ENCODE data around the gene LZTS2.

Gene LZTS2

GRCh38 chr10:101013365-101013825 is 13.8 kb downstream of the LZTS2 start:
- TF ChIP-seq CTCF (IDR thresholded peaks at IDR 0.05; ENCODE audit: low read depth, low read length): no peak

GRCh38 chr10:101014230-101014884 is 14.7 kb downstream of the LZTS2 start:
- TF ChIP-seq CTCF (IDR thresholded peaks at IDR 0.05; ENCODE audit: low read depth, low read length): peak; percentile 98
- no peak overlapping the region for H3K4me3 ChIP-seq (ENCODE audit: low read depth, low read length)

More at GRCh38 chr10:101013365-101013825, 13.8 kb downstream of the LZTS2 start:
- no peak overlapping the region for H3K4me3 ChIP-seq (ENCODE audit: low read depth, low read length)

GRCh38 chr10:101014966-101015581 is 15.5 kb downstream of the LZTS2 start:
- no peak for TF ChIP-seq CTCF (IDR thresholded peaks at IDR 0.05; ENCODE audit: low read depth, low read length)
- H3K4me3 ChIP-seq (ENCODE audit: low read depth, low read length): no peak overlapping the region

GRCh38 chr10:101015582-101015973 is 16.0 kb downstream of the LZTS2 start:
- TF ChIP-seq CTCF (IDR thresholded peaks at IDR 0.05; ENCODE audit: low read depth, low read length): no peak
- H3K4me3 ChIP-seq (ENCODE audit: low read depth, low read length): no peak overlapping the region

GRCh38 chr10:101016814-101017213 is 17.2 kb downstream of the LZTS2 start:
- no peak overlapping the region for H3K4me3 ChIP-seq (ENCODE audit: low read depth, low read length)
- TF ChIP-seq CTCF (IDR thresholded peaks at IDR 0.05; ENCODE audit: low read depth, low read length): no peak

- no peak overlapping the region for H3K4me3 ChIP-seq (ENCODE audit: low read depth, low read length)
- TF ChIP-seq CTCF (IDR thresholded peaks at IDR 0.05; ENCODE audit: low read depth, low read length): no peak
These were observed 18.6 kb downstream of the LZTS2 start for GRCh38 chr10:101018118-101018599.
